ENCODE data around the gene JAGN1. TPM values are rescaled to one million over a fixed set of nuclear protein-coding genes. Genes with fewer than 3 reads are reported as not detected.

The JAGN1 gene
- total RNA-seq, 4 donors from 2014 or later: 22.0 to 80.6 (median 35.8) TPM

- Histone ChIP-seq H3K27ac (no peak overlapping the region), H3K4me3 (no peak overlapping the region), H3K4me1 (no peaks in the 10 kb centered on the region), H3K9me3 (no peaks in the 10 kb centered on the region), H3K27me3 (no peaks in the 10 kb centered on the region), H3K36me3 (no peaks in the 10 kb centered on the region)
- DNase-seq: no peak
- intact Hi-C loops (cut with DNase I; ENCODE audit: low total_unique reads): no loop called here
- TF ChIP-seq, protein P1, sequence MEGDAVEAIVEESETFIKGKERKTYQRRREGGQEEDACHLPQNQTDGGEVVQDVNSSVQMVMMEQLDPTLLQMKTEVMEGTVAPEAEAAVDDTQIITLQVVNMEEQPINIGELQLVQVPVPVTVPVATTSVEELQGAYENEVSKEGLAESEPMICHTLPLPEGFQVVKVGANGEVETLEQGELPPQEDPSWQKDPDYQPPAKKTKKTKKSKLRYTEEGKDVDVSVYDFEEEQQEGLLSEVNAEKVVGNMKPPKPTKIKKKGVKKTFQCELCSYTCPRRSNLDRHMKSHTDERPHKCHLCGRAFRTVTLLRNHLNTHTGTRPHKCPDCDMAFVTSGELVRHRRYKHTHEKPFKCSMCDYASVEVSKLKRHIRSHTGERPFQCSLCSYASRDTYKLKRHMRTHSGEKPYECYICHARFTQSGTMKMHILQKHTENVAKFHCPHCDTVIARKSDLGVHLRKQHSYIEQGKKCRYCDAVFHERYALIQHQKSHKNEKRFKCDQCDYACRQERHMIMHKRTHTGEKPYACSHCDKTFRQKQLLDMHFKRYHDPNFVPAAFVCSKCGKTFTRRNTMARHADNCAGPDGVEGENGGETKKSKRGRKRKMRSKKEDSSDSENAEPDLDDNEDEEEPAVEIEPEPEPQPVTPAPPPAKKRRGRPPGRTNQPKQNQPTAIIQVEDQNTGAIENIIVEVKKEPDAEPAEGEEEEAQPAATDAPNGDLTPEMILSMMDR (IDR thresholded peaks at IDR 0.05): no peak
- no peak for TF ChIP-seq POLR2A (IDR thresholded peaks at IDR 0.05)
Observed at GRCh38 chr3:9855594-9855993, 34.8 kb upstream of the JAGN1 start.

GRCh38 chr3:9859530-9860025 lies 30.8 kb upstream of the JAGN1 start:
- Histone ChIP-seq H3K9me3 (no peaks in the 10 kb centered on the region), H3K27ac (no peak overlapping the region), H3K4me3 (no peak overlapping the region), H3K27me3 (no peaks in the 10 kb centered on the region), H3K4me1 (peaks cover 7 to 15% of the 10 kb centered on the region in 2 donors), H3K36me3 (no peaks in the 10 kb centered on the region)
- intact Hi-C loops (cut with DNase I; ENCODE audit: low total_unique reads): loop anchor here (10.0 kb wide), 1 partner anchor 55 kb away; the partner anchor contains the start of gene IL17RC
- TF ChIP-seq POLR2A (IDR thresholded peaks at IDR 0.05): no peak
- TF ChIP-seq, protein P1 (IDR thresholded peaks at IDR 0.05): no peak
- DNase-seq: no peak

DNA sequence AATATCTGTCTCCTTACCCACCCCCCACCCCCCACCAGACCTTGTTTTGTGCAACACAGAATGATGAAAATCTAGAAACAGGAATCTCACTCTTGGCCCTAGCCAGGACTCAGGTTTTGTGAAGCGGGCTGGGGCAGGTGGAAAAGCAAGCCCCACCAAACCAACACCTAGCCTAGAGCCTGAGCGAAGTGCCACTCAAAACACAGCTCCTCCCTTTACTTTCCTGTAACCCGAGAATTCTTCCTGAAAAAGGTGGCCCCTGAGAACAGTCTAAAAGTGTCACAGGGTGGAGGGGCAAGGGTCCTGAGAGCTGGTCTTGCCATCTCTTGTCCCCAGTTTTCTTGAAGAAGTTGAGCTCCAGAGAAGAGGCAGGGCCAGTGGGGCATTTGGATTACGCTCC lies 29.2 kb upstream of the JAGN1 start:
- Histone ChIP-seq H3K4me1 (peaks cover 7 to 23% of the 10 kb centered on the region in 2 donors), H3K27ac (peak overlapping the region in 1 of 2 donors; percentile 88), H3K27me3 (no peaks in the 10 kb centered on the region), H3K4me3 (no peak overlapping the region), H3K9me3 (no peaks in the 10 kb centered on the region), H3K36me3 (no peaks in the 10 kb centered on the region)
- no peak for TF ChIP-seq POLR2A (IDR thresholded peaks at IDR 0.05)
- TF ChIP-seq, protein P1 (IDR thresholded peaks at IDR 0.05): no peak
- intact Hi-C loops (cut with DNase I; ENCODE audit: low total_unique reads): loop anchor here (10.0 kb wide), 1 partner anchor 54 kb away; the partner anchor contains the start of gene IL17RC
- DNase-seq: no peak

DNA sequence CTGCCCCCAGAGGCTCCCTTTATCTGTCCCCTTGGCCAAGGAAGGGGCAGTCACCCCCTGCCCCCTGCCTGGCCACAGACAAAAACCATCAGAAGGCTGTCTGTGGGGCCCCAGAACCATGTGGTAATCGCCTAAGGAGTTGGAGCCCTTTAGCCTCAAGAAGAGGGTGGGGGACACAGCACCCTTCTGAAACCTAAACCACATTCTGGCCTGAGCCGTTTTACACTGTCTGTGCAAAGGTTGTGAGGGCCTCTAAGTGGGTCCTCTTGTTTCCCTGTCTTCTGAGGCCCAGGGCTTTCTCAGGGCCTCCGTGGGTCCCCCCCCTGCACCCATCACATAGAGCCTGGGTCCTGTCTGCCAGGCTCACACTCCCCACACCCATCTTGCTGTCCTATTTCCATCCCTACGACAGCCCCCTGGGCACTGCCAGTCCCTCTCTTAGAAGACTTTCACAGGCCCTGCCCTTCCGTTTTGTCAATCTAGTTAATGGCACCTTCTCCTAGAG lies 28.7 kb upstream of the JAGN1 start:
- no peak for TF ChIP-seq POLR2A (IDR thresholded peaks at IDR 0.05)
- TF ChIP-seq, protein P1 (IDR thresholded peaks at IDR 0.05): no peak
- DNase-seq: no peak
- Histone ChIP-seq H3K4me1 (peaks cover 7 to 23% of the 10 kb centered on the region in 2 donors), H3K27ac (peak overlapping the region; percentile 88 to 94), H3K27me3 (no peaks in the 10 kb centered on the region), H3K4me3 (no peak overlapping the region), H3K36me3 (no peaks in the 10 kb centered on the region), H3K9me3 (no peaks in the 10 kb centered on the region)
- intact Hi-C loops (cut with DNase I; ENCODE audit: low total_unique reads): loop anchor here (10.0 kb wide), 1 partner anchor 53 kb away; the partner anchor contains the start of gene IL17RC

GRCh38 chr3:9862391-9863057 lies 27.9 kb upstream of the JAGN1 start:
- intact Hi-C loops (cut with DNase I; ENCODE audit: low total_unique reads): loop anchor here (10.0 kb wide), 1 partner anchor 52 kb away; the partner anchor contains the start of gene IL17RC
- peaks cover 7 to 23% of the 10 kb centered on the region in 2 donors for H3K4me1 ChIP-seq

More at GRCh38 chr3:9862391-9863057, 27.9 kb upstream of the JAGN1 start:
- Histone ChIP-seq H3K36me3 (no peaks in the 10 kb centered on the region), H3K27ac (peak overlapping the region; percentile 88 to 94), H3K9me3 (no peaks in the 10 kb centered on the region), H3K27me3 (no peaks in the 10 kb centered on the region), H3K4me3 (peak overlapping the region; percentile 16 to 30)
- no peak for TF ChIP-seq POLR2A (IDR thresholded peaks at IDR 0.05)
- TF ChIP-seq, protein P1 (IDR thresholded peaks at IDR 0.05): peak; percentile 60 to 74 (median 62)
- peak; percentile 75 to 85 for DNase-seq

Measured in uterus (tissue), 4 donors.